MM.1S (cell line): Measurements from ENCODE around the gene CLDN20.

Experiments used
- DNase-seq: peaks from one replicate; pipeline ENCODE4 v3.0.0-alpha.2; 2015
- H2AFZ ChIP-seq: fragments of 300-600 bp; sonication (generic); 2 replicates; pipeline ENCODE4 v1.6.0; 2016; ENCODE audit warnings: antibody characterized with exemption, low read length
- H3F3A ChIP-seq: fragments of 300-600 bp; sonication (generic); 2 replicates; pipeline ENCODE4 v1.6.1; 2016; ENCODE audit warnings: mild to moderate bottlenecking, antibody characterized with exemption, low read length, moderate library complexity, mixed read lengths; ENCODE audit not compliant: insufficient read depth
- H3K27ac ChIP-seq: fragments of 300-600 bp; sonication (generic); 2 replicates; pipeline ENCODE4 v1.5.1; 2016; ENCODE audit warnings: mild to moderate bottlenecking, low read length
- H3K27me3 ChIP-seq: fragments of 300-600 bp; sonication (generic); replicated peaks from 2 replicates; pipeline ENCODE4 v1.6.0; 2016; ENCODE audit warnings: low read length; ENCODE audit not compliant: insufficient read depth
- H3K36me3 ChIP-seq: fragments of 300-600 bp; sonication (generic); replicated peaks from 2 replicates; pipeline ENCODE4 v1.6.1; 2016; ENCODE audit warnings: mild to moderate bottlenecking, low read length, mixed read lengths; ENCODE audit not compliant: insufficient read depth
- H3K4me1 ChIP-seq: fragments of 300-600 bp; sonication (generic); 2 replicates; pipeline ENCODE4 v1.6.1; 2016; ENCODE audit warnings: low read length, mixed read lengths
- H3K4me2 ChIP-seq: fragments of 300-600 bp; sonication (generic); 2 replicates; pipeline ENCODE4 v1.6.0; 2016; ENCODE audit warnings: low read depth, low read length
- H3K4me3 ChIP-seq: fragments of 300-600 bp; sonication (generic); 2 replicates; pipeline ENCODE4 v1.5.1; 2016; ENCODE audit warnings: low read length, mixed read lengths
- H3K79me2 ChIP-seq: fragments of 300-600 bp; sonication (generic); 2 replicates; pipeline ENCODE4 v1.6.1; 2016; ENCODE audit warnings: mixed run types, low read length, mixed read lengths
- H3K9ac ChIP-seq: fragments of 300-600 bp; sonication (generic); 2 replicates; pipeline ENCODE4 v1.6.1; 2016; ENCODE audit warnings: low read length, mixed read lengths
- H3K9me2 ChIP-seq: fragments of 300-600 bp; sonication (generic); replicated peaks from 2 replicates; pipeline ENCODE4 v1.6.1; 2016; ENCODE audit warnings: mild to moderate bottlenecking, low read length, mixed read lengths; ENCODE audit not compliant: insufficient read depth
- H3K9me3 ChIP-seq: fragments of 300-600 bp; sonication (generic); replicated peaks from 2 replicates; pipeline ENCODE4 v1.6.1; 2016; ENCODE audit warnings: mild to moderate bottlenecking, low read length, mixed read lengths; ENCODE audit not compliant: insufficient read depth
- H4K20me1 ChIP-seq: fragments of 300-600 bp; sonication (generic); 2 replicates; pipeline ENCODE4 v1.6.1; 2016; ENCODE audit warnings: mild to moderate bottlenecking, low read length, moderate library complexity, mixed read lengths; ENCODE audit not compliant: insufficient read depth
- EZH2 ChIP-seq: fragments of 300-600 bp; sonication (generic); optimal IDR thresholded peaks from 2 replicates; pipeline ENCODE3; 2017; ENCODE audit warnings: low read depth, mild to moderate bottlenecking, antibody characterized with exemption, low read length, mixed read lengths
- EZH2phosphoT487 ChIP-seq: fragments of 300-600 bp; sonication (generic); IDR thresholded peaks from 2 replicates; pipeline ENCODE4 v1.6.1; 2018; ENCODE audit warnings: antibody characterized with exemption, low read length
- TF ChIP-seq, protein P1 (sequence below): fragments of 300-600 bp; sonication (generic); IDR thresholded peaks from 2 replicates; pipeline ENCODE4 v1.5.1; 2016; ENCODE audit warnings: antibody characterized with exemption, low read length, mixed read lengths

Gene CLDN20

GRCh38 chr6:155240905-155241600, 22.8 kb upstream of the CLDN20 start:
- no peak for DNase-seq
- Histone ChIP-seq H3K9ac (no peak overlapping the region), H3K9me3 (no peaks in the 10 kb centered on the region), H4K20me1 (no peaks in the 10 kb centered on the region), H3F3A (no peaks in the 10 kb centered on the region), H3K36me3 (no peaks in the 10 kb centered on the region), H3K79me2 (no peaks in the 10 kb centered on the region), H3K9me2 (no peaks in the 10 kb centered on the region), H3K4me2 (no peak overlapping the region), H3K27me3 (no peaks in the 10 kb centered on the region), H3K4me3 (no peak overlapping the region), H2AFZ (no peak overlapping the region), H3K4me1 (no peaks in the 10 kb centered on the region), H3K27ac (no peak overlapping the region)
- no peak for TF ChIP-seq EZH2
- no peak for TF ChIP-seq EZH2phosphoT487
- TF ChIP-seq, protein P1, sequence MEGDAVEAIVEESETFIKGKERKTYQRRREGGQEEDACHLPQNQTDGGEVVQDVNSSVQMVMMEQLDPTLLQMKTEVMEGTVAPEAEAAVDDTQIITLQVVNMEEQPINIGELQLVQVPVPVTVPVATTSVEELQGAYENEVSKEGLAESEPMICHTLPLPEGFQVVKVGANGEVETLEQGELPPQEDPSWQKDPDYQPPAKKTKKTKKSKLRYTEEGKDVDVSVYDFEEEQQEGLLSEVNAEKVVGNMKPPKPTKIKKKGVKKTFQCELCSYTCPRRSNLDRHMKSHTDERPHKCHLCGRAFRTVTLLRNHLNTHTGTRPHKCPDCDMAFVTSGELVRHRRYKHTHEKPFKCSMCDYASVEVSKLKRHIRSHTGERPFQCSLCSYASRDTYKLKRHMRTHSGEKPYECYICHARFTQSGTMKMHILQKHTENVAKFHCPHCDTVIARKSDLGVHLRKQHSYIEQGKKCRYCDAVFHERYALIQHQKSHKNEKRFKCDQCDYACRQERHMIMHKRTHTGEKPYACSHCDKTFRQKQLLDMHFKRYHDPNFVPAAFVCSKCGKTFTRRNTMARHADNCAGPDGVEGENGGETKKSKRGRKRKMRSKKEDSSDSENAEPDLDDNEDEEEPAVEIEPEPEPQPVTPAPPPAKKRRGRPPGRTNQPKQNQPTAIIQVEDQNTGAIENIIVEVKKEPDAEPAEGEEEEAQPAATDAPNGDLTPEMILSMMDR = no peak

DNA sequence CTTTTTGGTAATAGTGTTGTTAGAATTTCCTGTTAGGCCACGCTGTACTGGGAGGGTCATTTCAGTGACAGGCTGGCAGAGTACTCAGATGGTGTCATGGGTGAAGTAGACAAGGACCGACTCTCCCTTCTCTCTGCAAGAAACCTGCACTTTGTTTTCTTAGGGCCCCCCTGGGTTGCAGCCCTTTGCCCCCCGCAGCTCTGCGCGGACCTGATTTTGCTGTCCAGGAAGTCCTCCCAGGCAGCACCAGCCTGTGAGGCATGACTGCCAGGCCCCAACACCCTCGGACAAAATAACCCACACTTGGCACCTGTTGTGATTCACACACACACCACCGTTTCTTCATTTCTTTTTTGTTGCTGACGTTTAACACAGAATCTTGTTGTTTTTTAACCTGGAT, 21.8 kb upstream of the CLDN20 start:
- H2AFZ ChIP-seq = no peak overlapping the region
- no peaks in the 10 kb centered on the region for H3K79me2 ChIP-seq
- H3K27me3 ChIP-seq = no peaks in the 10 kb centered on the region
- no peaks in the 10 kb centered on the region for H3K9me2 ChIP-seq
- H3K36me3 ChIP-seq = no peaks in the 10 kb centered on the region
- no peak overlapping the region for H3K9ac ChIP-seq
- TF ChIP-seq EZH2 = no peak
- TF ChIP-seq EZH2phosphoT487 = no peak
- TF ChIP-seq, protein P1 = no peak
- no peak overlapping the region for H3K4me3 ChIP-seq
- H3F3A ChIP-seq = no peaks in the 10 kb centered on the region
- no peaks in the 10 kb centered on the region for H4K20me1 ChIP-seq
- no peaks in the 10 kb centered on the region for H3K9me3 ChIP-seq
- H3K27ac ChIP-seq = no peak overlapping the region
- DNase-seq = no peak
- no peaks in the 10 kb centered on the region for H3K4me1 ChIP-seq
- H3K4me2 ChIP-seq = no peak overlapping the region

- H3K4me1 ChIP-seq = no peaks in the 10 kb centered on the region
- H3F3A ChIP-seq = no peaks in the 10 kb centered on the region
- no peak overlapping the region for H3K4me3 ChIP-seq
- DNase-seq = no peak
- H3K36me3 ChIP-seq = no peaks in the 10 kb centered on the region
- no peak overlapping the region for H3K4me2 ChIP-seq
- no peaks in the 10 kb centered on the region for H3K9me2 ChIP-seq
- H3K9me3 ChIP-seq = no peaks in the 10 kb centered on the region
- no peak overlapping the region for H2AFZ ChIP-seq
- H3K27ac ChIP-seq = no peak overlapping the region
- H4K20me1 ChIP-seq = no peaks in the 10 kb centered on the region
- no peaks in the 10 kb centered on the region for H3K27me3 ChIP-seq
- TF ChIP-seq EZH2phosphoT487 (no peak), EZH2 (no peak)
- TF ChIP-seq, protein P1 = no peak
- no peaks in the 10 kb centered on the region for H3K79me2 ChIP-seq
- H3K9ac ChIP-seq = no peak overlapping the region
These were observed 19.4 kb upstream of the CLDN20 start for GRCh38 chr6:155244434-155244833.
